Activated CD8-positive, alpha-beta T cell treated with anti-CD3 and anti-CD28 coated beads for 36 hours (primary cell): ENCODE results near the gene RPN2. TPM values are rescaled to one million over a fixed set of nuclear protein-coding genes. Genes with fewer than 3 reads are reported as not detected.

Experiments
- ATAC-seq: fragments of 200-7000 bp; cut with Tn5 transposase; one replicate; pipeline ENCODE4 v1.10.0; 2021; ENCODE audit warnings: mild to moderate bottlenecking, moderate library complexity
- CTCF ChIA-PET: fragments of 350-600 bp; sonication (Branson Sonifier 250); formaldehyde crosslinking; loops from one replicate; lab custom pipeline; 2021; ENCODE audit warnings: antibody characterized with exemption; lab: Charles Lee
- POLR2A ChIA-PET: fragments of 350-600 bp; sonication (Branson Sonifier 250); formaldehyde crosslinking; loops from one replicate; lab custom pipeline; 2021; ENCODE audit warnings: antibody characterized with exemption; lab: Charles Lee
- DNase-seq: peaks from one replicate; pipeline ENCODE4 v3.0.0-alpha.2; 2020
- H3K27ac Mint-ChIP-seq: one replicate; pipeline ENCODE4 v1.8.0; 2021; ENCODE audit warnings: mild to moderate bottlenecking, mixed read lengths
- H3K27me3 Mint-ChIP-seq: one replicate; pipeline ENCODE4 v1.8.0; 2021; ENCODE audit warnings: mixed read lengths
- H3K36me3 Mint-ChIP-seq: one replicate; pipeline ENCODE4 v1.8.0; 2021; ENCODE audit warnings: low read depth, mixed read lengths
- H3K4me1 Mint-ChIP-seq: one replicate; pipeline ENCODE4 v1.8.0; 2021; ENCODE audit warnings: low read depth, mixed read lengths
- H3K4me3 Mint-ChIP-seq: one replicate; pipeline ENCODE4 v1.8.0; 2021; ENCODE audit warnings: mild to moderate bottlenecking, moderate library complexity, mixed read lengths
- H3K9me3 Mint-ChIP-seq: one replicate; pipeline ENCODE4 v1.8.0; 2021; ENCODE audit warnings: mixed read lengths
- intact Hi-C: fragments of 100-400 bp; cut with micrococcal nuclease; formaldehyde crosslinking; loops from one replicate; pipeline ENCODE4 v1.10.0; 2022
- total RNA-seq, 2 experiments: library from RNA; stranded (reverse); gene quantifications; one replicate each; pipeline ENCODE4 v1.2.3, GENCODE V29; 2021
- TF ChIP-seq, protein P1 (sequence below): fragments of 200-600 bp; IDR thresholded peaks from one replicate; pipeline ENCODE4 v1.8.0; 2022; ENCODE audit warnings: antibody characterized with exemption, mild to moderate bottlenecking

The RPN2 gene
- total RNA-seq, 2 experiments from 2014 or later: 103 to 107 TPM

DNA sequence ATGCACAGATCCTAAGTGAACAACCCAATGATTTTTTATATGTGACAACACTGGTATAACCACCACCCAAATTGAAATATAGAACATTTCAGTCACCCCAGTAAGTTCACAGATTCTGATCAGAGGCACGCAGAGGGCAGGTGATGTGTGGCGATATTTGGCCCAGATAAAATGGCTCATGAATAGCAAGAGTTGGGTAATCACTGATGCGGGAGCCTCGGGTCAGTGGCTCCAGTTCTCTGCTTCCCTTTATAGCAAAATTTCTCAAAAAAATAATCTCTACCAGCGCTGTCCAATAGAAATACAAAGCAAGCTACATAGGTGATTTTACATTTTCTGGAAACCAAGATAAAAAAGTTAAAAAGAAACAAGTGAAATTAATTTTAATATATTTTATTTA, 67.6 kb downstream of the RPN2 start:
- peaks cover 17% of the 10 kb centered on the region for H3K36me3 Mint-ChIP-seq
- POLR2A ChIA-PET: no interaction called here
- DNase-seq (no peak), ATAC-seq (no peak)
- no peak overlapping the region for H3K4me3 Mint-ChIP-seq
- no peaks in the 10 kb centered on the region for H3K4me1 Mint-ChIP-seq
- intact Hi-C loops: no loop called here
- no peak overlapping the region for H3K27ac Mint-ChIP-seq
- CTCF ChIA-PET: no interaction called here
- H3K9me3 Mint-ChIP-seq: no peaks in the 10 kb centered on the region
- H3K27me3 Mint-ChIP-seq: no peaks in the 10 kb centered on the region
- TF ChIP-seq, protein P1, sequence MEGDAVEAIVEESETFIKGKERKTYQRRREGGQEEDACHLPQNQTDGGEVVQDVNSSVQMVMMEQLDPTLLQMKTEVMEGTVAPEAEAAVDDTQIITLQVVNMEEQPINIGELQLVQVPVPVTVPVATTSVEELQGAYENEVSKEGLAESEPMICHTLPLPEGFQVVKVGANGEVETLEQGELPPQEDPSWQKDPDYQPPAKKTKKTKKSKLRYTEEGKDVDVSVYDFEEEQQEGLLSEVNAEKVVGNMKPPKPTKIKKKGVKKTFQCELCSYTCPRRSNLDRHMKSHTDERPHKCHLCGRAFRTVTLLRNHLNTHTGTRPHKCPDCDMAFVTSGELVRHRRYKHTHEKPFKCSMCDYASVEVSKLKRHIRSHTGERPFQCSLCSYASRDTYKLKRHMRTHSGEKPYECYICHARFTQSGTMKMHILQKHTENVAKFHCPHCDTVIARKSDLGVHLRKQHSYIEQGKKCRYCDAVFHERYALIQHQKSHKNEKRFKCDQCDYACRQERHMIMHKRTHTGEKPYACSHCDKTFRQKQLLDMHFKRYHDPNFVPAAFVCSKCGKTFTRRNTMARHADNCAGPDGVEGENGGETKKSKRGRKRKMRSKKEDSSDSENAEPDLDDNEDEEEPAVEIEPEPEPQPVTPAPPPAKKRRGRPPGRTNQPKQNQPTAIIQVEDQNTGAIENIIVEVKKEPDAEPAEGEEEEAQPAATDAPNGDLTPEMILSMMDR: no peak

DNA sequence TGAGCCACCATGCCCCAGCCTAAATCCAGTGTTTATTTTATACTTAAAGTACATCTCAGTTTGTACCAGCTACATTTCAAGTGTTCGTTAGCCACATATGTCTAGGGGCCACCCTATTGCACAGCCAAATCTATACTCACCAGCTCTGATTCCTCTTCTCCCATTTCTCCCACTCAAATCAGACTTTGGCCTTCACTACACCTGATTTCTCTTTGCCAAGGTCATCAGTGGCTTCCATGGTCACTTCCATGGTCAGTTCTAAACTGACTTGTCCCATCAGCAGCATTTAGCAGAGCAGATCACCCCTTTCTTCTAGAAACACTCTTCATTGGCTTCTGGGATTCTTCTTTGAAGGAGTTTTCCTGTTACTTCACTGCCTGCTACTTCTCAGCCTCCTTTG, 68.4 kb downstream of the RPN2 start:
- ATAC-seq (no peak), DNase-seq (no peak)
- intact Hi-C loops: no loop called here
- H3K27ac Mint-ChIP-seq: no peak overlapping the region
- H3K36me3 Mint-ChIP-seq: peaks cover 12% of the 10 kb centered on the region
- ChIA-PET POLR2A (no interaction called here), CTCF (no interaction called here)
- TF ChIP-seq, protein P1: no peak
- H3K4me1 Mint-ChIP-seq: no peaks in the 10 kb centered on the region
- no peak overlapping the region for H3K4me3 Mint-ChIP-seq
- no peaks in the 10 kb centered on the region for H3K9me3 Mint-ChIP-seq
- no peaks in the 10 kb centered on the region for H3K27me3 Mint-ChIP-seq

DNA sequence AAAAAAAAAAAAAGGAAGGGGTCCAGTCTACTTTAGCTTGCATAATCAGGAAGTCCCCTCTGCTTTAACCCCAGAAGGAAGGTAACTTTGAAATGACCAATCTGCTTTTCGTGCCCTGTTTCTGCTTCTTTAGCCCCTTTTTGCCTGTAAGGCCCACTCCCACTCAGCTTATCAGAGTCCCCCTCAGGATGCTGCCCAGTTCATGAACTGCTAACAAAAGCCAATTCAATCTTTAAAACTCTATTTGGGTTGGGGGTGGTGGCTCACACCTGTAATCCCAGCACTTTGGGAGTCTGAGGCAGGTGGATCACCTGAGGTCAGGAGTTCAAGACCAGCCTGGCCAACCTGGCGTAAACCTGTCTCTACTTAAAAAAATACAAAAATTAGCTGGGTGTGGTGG, 70.2 kb downstream of the RPN2 start:
- no peak overlapping the region for H3K4me3 Mint-ChIP-seq
- no peaks in the 10 kb centered on the region for H3K27me3 Mint-ChIP-seq
- ATAC-seq (no peak), DNase-seq (no peak)
- intact Hi-C loops: no loop called here
- peaks cover 1% of the 10 kb centered on the region for H3K36me3 Mint-ChIP-seq
- H3K4me1 Mint-ChIP-seq: no peaks in the 10 kb centered on the region
- H3K27ac Mint-ChIP-seq: no peak overlapping the region
- CTCF ChIA-PET: no interaction called here
- H3K9me3 Mint-ChIP-seq: no peaks in the 10 kb centered on the region
- TF ChIP-seq, protein P1: no peak
- POLR2A ChIA-PET: no interaction called here

DNA sequence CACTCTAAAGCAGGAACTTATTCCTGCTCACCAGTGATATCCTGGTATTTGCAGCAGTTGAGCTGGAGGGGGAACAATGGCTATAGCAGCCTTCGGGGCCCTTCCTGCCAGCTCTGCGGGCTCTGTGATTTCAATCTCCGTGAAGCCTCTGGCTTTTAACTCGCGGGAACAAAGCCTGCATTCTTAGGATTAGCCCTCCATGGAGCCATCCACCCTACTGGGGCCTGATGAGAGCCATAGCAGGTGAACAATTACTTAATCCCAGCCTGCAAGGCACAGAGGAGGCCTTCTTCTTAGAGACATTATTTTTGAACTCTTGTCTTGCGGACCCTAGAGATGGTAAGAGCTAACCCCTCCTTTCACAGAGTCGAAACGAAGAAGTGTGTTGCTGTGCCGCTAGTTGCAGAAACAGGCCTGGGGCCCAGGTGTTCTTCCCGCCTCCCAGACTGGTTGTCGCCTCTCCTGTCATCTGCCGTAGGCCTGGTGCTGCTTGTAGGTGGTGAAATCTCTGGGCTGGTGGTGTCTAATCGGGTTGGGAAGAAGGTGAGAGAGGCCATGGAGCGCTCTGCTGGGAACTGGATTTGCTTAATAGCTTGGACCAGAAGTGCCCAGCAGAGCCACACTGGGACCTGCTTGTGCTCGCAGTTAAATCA, 72.8 kb downstream of the RPN2 start:
- Mint-ChIP-seq H3K4me3 (no peak overlapping the region), H3K27me3 (no peaks in the 10 kb centered on the region), H3K4me1 (no peaks in the 10 kb centered on the region), H3K27ac (no peak overlapping the region), H3K36me3 (no peaks in the 10 kb centered on the region), H3K9me3 (no peaks in the 10 kb centered on the region)
- DNase-seq: no peak
- ChIA-PET POLR2A (interaction anchor here (1.0 kb wide), 1 partner anchor 8 kb away, joined by 4 read pairs; no protein-coding TSS in a partner anchor), CTCF (no interaction called here)
- intact Hi-C loops: no loop called here
- TF ChIP-seq, protein P1: no peak
- no peak for ATAC-seq

DNA sequence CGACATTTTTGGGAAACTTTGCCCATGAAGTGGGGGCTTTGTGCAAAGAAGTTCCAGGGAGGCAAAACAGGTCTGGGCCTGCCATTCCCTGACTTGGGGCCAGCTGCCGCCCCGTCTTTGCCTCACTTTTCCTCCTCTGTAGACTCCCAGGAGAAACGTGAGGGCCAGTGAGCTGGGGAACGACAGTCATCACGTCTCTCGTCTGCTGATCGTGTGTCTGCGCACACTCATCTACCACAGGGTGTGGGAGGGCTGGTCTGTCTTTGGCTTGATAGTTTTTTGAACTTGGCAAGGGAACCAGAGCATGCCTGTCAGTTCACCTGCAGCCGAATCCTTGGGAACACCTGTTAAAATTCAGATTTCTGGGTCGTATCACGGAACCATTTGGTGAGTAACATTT, 74.0 kb downstream of the RPN2 start:
- Mint-ChIP-seq H3K27me3 (peaks cover 2% of the 10 kb centered on the region), H3K9me3 (no peaks in the 10 kb centered on the region), H3K27ac (no peak overlapping the region), H3K36me3 (no peaks in the 10 kb centered on the region), H3K4me3 (no peak overlapping the region), H3K4me1 (no peaks in the 10 kb centered on the region)
- intact Hi-C loops: no loop called here
- CTCF ChIA-PET: no interaction called here
- DNase-seq (no peak), ATAC-seq (no peak)
- TF ChIP-seq, protein P1: no peak
- POLR2A ChIA-PET: interaction anchor here (0.9 kb wide), 1 partner anchor 104 kb away, joined by 3 read pairs; no protein-coding TSS in a partner anchor
